ENCODE data around the gene SKP1.

- TF ChIP-seq, protein P1, sequence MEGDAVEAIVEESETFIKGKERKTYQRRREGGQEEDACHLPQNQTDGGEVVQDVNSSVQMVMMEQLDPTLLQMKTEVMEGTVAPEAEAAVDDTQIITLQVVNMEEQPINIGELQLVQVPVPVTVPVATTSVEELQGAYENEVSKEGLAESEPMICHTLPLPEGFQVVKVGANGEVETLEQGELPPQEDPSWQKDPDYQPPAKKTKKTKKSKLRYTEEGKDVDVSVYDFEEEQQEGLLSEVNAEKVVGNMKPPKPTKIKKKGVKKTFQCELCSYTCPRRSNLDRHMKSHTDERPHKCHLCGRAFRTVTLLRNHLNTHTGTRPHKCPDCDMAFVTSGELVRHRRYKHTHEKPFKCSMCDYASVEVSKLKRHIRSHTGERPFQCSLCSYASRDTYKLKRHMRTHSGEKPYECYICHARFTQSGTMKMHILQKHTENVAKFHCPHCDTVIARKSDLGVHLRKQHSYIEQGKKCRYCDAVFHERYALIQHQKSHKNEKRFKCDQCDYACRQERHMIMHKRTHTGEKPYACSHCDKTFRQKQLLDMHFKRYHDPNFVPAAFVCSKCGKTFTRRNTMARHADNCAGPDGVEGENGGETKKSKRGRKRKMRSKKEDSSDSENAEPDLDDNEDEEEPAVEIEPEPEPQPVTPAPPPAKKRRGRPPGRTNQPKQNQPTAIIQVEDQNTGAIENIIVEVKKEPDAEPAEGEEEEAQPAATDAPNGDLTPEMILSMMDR (IDR thresholded peaks at IDR 0.05; ENCODE audit: low read depth, low read length) = no peak
- no peak for TF ChIP-seq EZH2phosphoT487 (IDR thresholded peaks at IDR 0.05; ENCODE audit: low read depth)
Observed at GRCh38 chr5:134206627-134207160, 29.9 kb upstream of the SKP1 start.
